RPMI7951 (cell line): ENCODE measurements around the gene CDCA5. TPM values are rescaled to one million over a fixed set of nuclear protein-coding genes. Genes with fewer than 3 reads are reported as not detected.
A peak's percentile ranks its signal among the peaks of the same experiment; 100 is the strongest.

Experiments used
- DNase-seq: peaks from one replicate; pipeline ENCODE4 v3.0.0-alpha.2; 2012; ENCODE audit warnings: low read depth
- total RNA-seq: library from RNA; depleted of rRNA; stranded (reverse); fragments of >200 nt; shearing (Covaris generic); gene quantifications from 2 replicates; pipeline ENCODE4 v1.2.3, GENCODE V29; 2014

Gene CDCA5
- total RNA-seq, 1 experiment from 2014 or later = 41.7 TPM

- DNase-seq = no peak
Measured at GRCh38 chr11:65107078-65107477, 23.2 kb upstream of the CDCA5 start.

GRCh38 chr11:65104628-65105027, 20.8 kb upstream of the CDCA5 start:
- DNase-seq = no peak

- no peak for DNase-seq
Measured at GRCh38 chr11:65103476-65103875, 19.6 kb upstream of the CDCA5 start.

- no peak for DNase-seq
Measured at GRCh38 chr11:65102142-65103095, 18.6 kb upstream of the CDCA5 start.

GRCh38 chr11:65100674-65101350, 17.0 kb upstream of the CDCA5 start:
- DNase-seq = no peak

- DNase-seq = no peak
Measured at GRCh38 chr11:65096926-65097325, 13.1 kb upstream of the CDCA5 start.

GRCh38 chr11:65095974-65096806, 12.3 kb upstream of the CDCA5 start, which contains the start of gene VPS51:
Gene VPS51, plus strand, starts transcription at chr11:65096214. Its CDS starts 37 bp downstream, at chr11:65096251.
- peak; percentile 89 for DNase-seq

GRCh38 chr11:65095427-65095826, 11.6 kb upstream of the CDCA5 start:
- no peak for DNase-seq

- no peak for DNase-seq
Measured at GRCh38 chr11:65090628-65091027, 6.8 kb upstream of the CDCA5 start.

- DNase-seq = no peak
Measured at GRCh38 chr11:65089621-65090020, 5.8 kb upstream of the CDCA5 start.

- no peak for DNase-seq
Measured at GRCh38 chr11:65087827-65088226, 4.0 kb upstream of the CDCA5 start.

GRCh38 chr11:65087216-65087615, 3.4 kb upstream of the CDCA5 start:
- no peak for DNase-seq

GRCh38 chr11:65086809-65087208, 3.0 kb upstream of the CDCA5 start:
- no peak for DNase-seq

- no peak for DNase-seq
Measured at GRCh38 chr11:65085446-65085845, 1.6 kb upstream of the CDCA5 start.

GRCh38 chr11:65084598-65085375, 947 bp upstream of the CDCA5 start:
- DNase-seq = no peak

- no peak for DNase-seq
Measured at GRCh38 chr11:65083134-65083833, 556 bp downstream of the CDCA5 start.

- no peak for DNase-seq
Measured at GRCh38 chr11:65078786-65079342, 5.0 kb downstream of the CDCA5 start.

GRCh38 chr11:65078151-65078550, 5.7 kb downstream of the CDCA5 start:
- DNase-seq = peak; percentile 32

GRCh38 chr11:65077451-65077850, 6.4 kb downstream of the CDCA5 start:
- no peak for DNase-seq

GRCh38 chr11:65072631-65072966, 11.2 kb downstream of the CDCA5 start:
- DNase-seq = no peak
